SU-DHL-6 (cell line): ENCODE measurements around the gene NEK4.

Source experiments
- H2AFZ ChIP-seq: fragments of 200-600 bp; sonication (generic); 2 replicates; pipeline ENCODE4 v1.6.1; 2014; ENCODE audit warnings: low read depth, mild to moderate bottlenecking, moderate library complexity, mixed read lengths, antibody characterized with exemption, low read length; ENCODE audit not compliant: severe bottlenecking
- H3F3A ChIP-seq: fragments of 200-600 bp; shearing (Covaris generic); 2 replicates; pipeline ENCODE4 v1.6.0; 2016; ENCODE audit warnings: antibody characterized with exemption, mild to moderate bottlenecking; ENCODE audit not compliant: insufficient read depth
- H3K27ac ChIP-seq: fragments of 200-600 bp; sonication (generic); 2 replicates; pipeline ENCODE4 v1.5.1; 2016; ENCODE audit warnings: low read depth, mild to moderate bottlenecking, low read length, moderate library complexity, mixed read lengths
- H3K27me3 ChIP-seq: fragments of 200-600 bp; sonication (generic), shearing (Covaris generic); 2 replicates; pipeline ENCODE4 v1.6.0; 2014; ENCODE audit warnings: mild to moderate bottlenecking, low read length
- H3K36me3 ChIP-seq: fragments of 200-600 bp; sonication (generic); 2 replicates; pipeline ENCODE4 v1.6.1; 2014; ENCODE audit warnings: mild to moderate bottlenecking, low read length, mixed read lengths
- H3K4me2 ChIP-seq: fragments of 300-600, 200-600 bp; shearing (Covaris generic), sonication (generic); 2 replicates; pipeline ENCODE4 v1.6.0; 2014; ENCODE audit warnings: low read length, low read depth, mild to moderate bottlenecking; ENCODE audit not compliant: poor library complexity, severe bottlenecking
- H3K4me3 ChIP-seq: fragments of 200-600 bp; sonication (generic); 2 replicates; pipeline ENCODE4 v1.5.1; 2014; ENCODE audit warnings: antibody characterized with exemption, low read length, mild to moderate bottlenecking, mixed read lengths; ENCODE audit not compliant: insufficient read depth, poor library complexity, severe bottlenecking
- H3K79me2 ChIP-seq: fragments of 200-600 bp; sonication (generic); 2 replicates; pipeline ENCODE4 v1.6.1; 2014; ENCODE audit warnings: mild to moderate bottlenecking, low read length, moderate library complexity; ENCODE audit not compliant: insufficient read depth
- H3K9ac ChIP-seq: fragments of 200-600 bp; sonication (generic); 2 replicates; pipeline ENCODE4 v1.7.0; 2014; ENCODE audit warnings: mild to moderate bottlenecking, low read length
- H3K9me2 ChIP-seq: fragments of 200-600 bp; sonication (generic); replicated peaks from 2 replicates; pipeline ENCODE4 v1.6.1; 2014; ENCODE audit warnings: low read length; ENCODE audit not compliant: insufficient read depth
- H3K9me3 ChIP-seq: fragments of 200-600 bp; sonication (generic); 2 replicates; pipeline ENCODE4 v1.6.1; 2014; ENCODE audit warnings: low read length, mixed read lengths; ENCODE audit not compliant: insufficient read depth
- H4K20me1 ChIP-seq: fragments of 200-600 bp; sonication (generic); 2 replicates; pipeline ENCODE4 v1.6.1; 2014; ENCODE audit warnings: low read depth, mild to moderate bottlenecking, antibody characterized with exemption, low read length, moderate library complexity, mixed read lengths
- EZH2phosphoT487 ChIP-seq: fragments of 200-600 bp; sonication (generic), shearing (Covaris generic); conservative IDR thresholded peaks from 2 replicates; pipeline ENCODE4 v1.6.1; 2018; ENCODE audit warnings: mild to moderate bottlenecking, antibody characterized with exemption, low read length, moderate library complexity, mixed read lengths
- TF ChIP-seq, protein P1 (sequence below): fragments of 200-600 bp; sonication (generic); IDR thresholded peaks from one replicate; pipeline ENCODE4 v1.5.1; 2017; ENCODE audit warnings: antibody characterized with exemption, mild to moderate bottlenecking, low read length, moderate library complexity; ENCODE audit not compliant: insufficient read depth, poor library complexity, severe bottlenecking

The NEK4 gene

DNA sequence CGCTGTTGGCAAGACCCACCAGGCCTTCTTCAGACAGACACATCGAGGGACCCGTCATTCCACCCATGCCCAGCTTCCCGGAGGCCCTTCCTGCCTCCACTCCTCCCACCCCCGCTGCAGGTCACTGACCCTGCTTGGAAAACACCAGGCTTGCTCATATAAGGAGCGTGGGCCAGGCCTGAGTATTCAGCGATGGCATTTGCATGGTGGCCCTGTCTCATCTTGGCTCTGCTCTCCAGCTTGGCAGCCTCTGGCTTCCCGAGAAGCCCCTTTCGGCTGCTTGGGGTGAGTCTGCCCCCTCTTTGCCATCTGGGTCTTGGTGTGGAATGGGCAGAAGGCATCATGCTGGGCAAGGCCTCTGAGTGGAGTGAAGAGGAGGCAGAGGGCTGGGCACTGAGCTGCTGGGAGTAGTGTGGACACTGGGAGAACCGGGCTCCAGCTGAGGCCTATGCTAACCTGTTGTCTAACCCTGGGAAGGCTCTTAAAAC, 23.9 kb upstream of the NEK4 start, which contains the start of gene ITIH3:
Gene ITIH3, plus strand, starts transcription at position 185 of the 488 bp plus-strand sequence. Its CDS starts 8 bp downstream, at position 193.
- Histone ChIP-seq H3F3A (no peaks in the 10 kb centered on the region), H3K79me2 (no peaks in the 10 kb centered on the region), H3K4me2 (no peak within 1 kb of the TSS), H3K27ac (no peak within 1 kb of the TSS), H4K20me1 (no peaks in the 10 kb centered on the region), H3K9me2 (no peaks in the 10 kb centered on the region), H2AFZ (no peak within 1 kb of the TSS), H3K9ac (no peak within 1 kb of the TSS), H3K4me3 (no peak within 1 kb of the TSS), H3K9me3 (no peaks in the 10 kb centered on the region), H3K27me3 (no peaks in the 10 kb centered on the region), H3K36me3 (no peaks in the 10 kb centered on the region)
- TF ChIP-seq, protein P1, sequence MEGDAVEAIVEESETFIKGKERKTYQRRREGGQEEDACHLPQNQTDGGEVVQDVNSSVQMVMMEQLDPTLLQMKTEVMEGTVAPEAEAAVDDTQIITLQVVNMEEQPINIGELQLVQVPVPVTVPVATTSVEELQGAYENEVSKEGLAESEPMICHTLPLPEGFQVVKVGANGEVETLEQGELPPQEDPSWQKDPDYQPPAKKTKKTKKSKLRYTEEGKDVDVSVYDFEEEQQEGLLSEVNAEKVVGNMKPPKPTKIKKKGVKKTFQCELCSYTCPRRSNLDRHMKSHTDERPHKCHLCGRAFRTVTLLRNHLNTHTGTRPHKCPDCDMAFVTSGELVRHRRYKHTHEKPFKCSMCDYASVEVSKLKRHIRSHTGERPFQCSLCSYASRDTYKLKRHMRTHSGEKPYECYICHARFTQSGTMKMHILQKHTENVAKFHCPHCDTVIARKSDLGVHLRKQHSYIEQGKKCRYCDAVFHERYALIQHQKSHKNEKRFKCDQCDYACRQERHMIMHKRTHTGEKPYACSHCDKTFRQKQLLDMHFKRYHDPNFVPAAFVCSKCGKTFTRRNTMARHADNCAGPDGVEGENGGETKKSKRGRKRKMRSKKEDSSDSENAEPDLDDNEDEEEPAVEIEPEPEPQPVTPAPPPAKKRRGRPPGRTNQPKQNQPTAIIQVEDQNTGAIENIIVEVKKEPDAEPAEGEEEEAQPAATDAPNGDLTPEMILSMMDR: no peak
- no peak for TF ChIP-seq EZH2phosphoT487

DNA sequence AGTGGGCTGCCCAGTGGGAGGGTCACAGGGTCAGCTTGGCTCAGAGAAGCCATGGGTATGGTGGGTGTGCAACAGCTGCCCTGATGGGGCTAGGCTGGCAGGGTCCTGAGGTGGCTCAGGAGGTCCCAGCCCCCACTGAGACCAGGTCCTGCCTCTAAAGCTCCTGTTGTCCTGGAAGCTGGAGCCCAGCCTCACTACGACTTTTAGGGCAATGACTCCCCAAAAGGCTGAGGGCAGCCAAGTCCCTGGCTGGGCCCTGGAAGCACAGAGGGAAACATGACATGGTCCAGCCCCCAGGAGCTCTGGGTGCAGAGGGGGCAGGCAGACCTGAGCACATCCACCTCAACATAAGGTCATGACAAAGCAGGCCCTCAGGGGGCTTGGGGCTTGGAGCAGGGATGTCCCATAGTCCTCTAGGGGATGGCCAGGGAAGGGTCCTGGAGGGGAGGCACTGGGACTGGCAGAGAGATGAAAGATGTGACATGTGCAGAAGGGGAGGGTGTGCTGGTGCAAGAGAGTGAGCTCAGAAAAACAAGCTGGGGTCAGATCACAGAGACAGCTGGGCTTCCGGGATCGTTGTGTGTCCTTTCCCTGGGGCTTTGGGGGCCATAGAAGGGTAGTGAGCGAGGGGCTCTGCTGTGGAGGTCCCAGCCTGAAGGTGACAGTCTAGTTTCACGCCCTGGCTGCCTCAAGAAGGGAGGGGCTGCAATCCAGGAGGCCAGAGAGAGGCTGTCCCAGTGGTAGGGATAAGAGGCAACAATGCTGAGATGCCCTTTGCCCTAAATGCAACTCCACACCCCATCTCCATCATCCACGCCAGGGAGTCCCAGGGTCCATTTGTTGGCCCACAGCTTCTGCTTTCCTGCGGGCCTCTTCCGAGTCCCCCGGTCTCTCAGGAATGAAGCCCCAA, 23.2 kb upstream of the NEK4 start:
- H3K79me2 ChIP-seq: no peaks in the 10 kb centered on the region
- H4K20me1 ChIP-seq: no peaks in the 10 kb centered on the region
- no peak overlapping the region for H3K9ac ChIP-seq
- no peaks in the 10 kb centered on the region for H3K36me3 ChIP-seq
- H3K9me2 ChIP-seq: no peaks in the 10 kb centered on the region
- no peak overlapping the region for H3K4me2 ChIP-seq
- H3K27ac ChIP-seq: no peak overlapping the region
- H3F3A ChIP-seq: no peaks in the 10 kb centered on the region
- no peaks in the 10 kb centered on the region for H3K27me3 ChIP-seq
- TF ChIP-seq, protein P1: no peak
- TF ChIP-seq EZH2phosphoT487: no peak
- H3K4me3 ChIP-seq: no peak overlapping the region
- no peaks in the 10 kb centered on the region for H3K9me3 ChIP-seq
- H2AFZ ChIP-seq: no peak overlapping the region

DNA sequence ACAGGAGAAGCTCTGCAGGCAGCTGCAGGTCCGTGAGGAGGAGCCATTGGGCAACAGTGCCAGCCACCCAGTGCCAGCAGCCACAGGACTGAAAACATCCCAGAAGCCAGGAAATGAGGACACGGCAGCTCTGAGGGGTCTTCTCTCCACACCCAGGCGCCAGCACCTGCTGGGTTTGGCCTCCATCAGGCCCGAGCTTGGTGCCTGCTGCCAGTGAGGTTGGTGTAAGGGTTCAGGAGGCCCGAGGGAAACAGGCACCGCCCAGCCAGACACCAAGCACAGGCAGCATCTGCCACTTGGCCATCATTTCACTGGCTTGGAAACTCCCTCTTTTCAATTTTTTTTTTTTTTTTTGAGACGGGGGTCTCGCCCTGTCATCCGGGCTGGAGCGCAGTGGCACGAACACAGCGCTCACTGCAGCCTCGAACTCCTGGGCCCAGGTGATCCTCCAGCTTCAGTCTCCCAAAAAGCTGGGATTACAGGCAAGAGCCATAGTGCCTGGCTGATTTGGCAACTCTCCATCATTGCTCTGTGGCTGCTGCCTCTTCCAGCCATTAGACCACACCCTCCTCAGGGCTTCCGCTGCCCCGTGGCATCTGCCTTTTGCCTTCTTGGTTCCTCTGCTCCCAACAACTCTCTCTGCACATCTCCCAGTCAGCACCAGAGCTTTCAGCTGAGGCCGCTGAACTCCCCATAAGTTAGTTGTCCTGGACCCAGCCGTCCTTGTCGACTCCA, 22.4 kb upstream of the NEK4 start:
- TF ChIP-seq, protein P1: no peak
- TF ChIP-seq EZH2phosphoT487: no peak
- no peaks in the 10 kb centered on the region for H3K9me2 ChIP-seq
- H3K4me3 ChIP-seq: no peak overlapping the region
- no peaks in the 10 kb centered on the region for H3K9me3 ChIP-seq
- H3K9ac ChIP-seq: no peak overlapping the region
- H3F3A ChIP-seq: no peaks in the 10 kb centered on the region
- no peaks in the 10 kb centered on the region for H4K20me1 ChIP-seq
- no peak overlapping the region for H3K27ac ChIP-seq
- no peak overlapping the region for H3K4me2 ChIP-seq
- H3K36me3 ChIP-seq: no peaks in the 10 kb centered on the region
- H2AFZ ChIP-seq: no peak overlapping the region
- no peaks in the 10 kb centered on the region for H3K27me3 ChIP-seq
- no peaks in the 10 kb centered on the region for H3K79me2 ChIP-seq
